GM19239 (cell line): ENCODE measurements around the gene HRCT1.
"Not testable (repeated sequence)": the region's sequence is repeated elsewhere in the genome, so short reads cannot be mapped to it uniquely, and the experiment has no call there.

ENCODE experiments used
- DNase-seq: peaks from one replicate; pipeline ENCODE4 v3.0.0; 2011; ENCODE audit warnings: low spot score; ENCODE audit not compliant: insufficient read length
- FAIRE-seq: peaks from 2 replicates; lab custom pipeline; 2011; peaks lifted over from hg19 to GRCh38; lab: Jason Lieb, UNC

HRCT1 gene

DNA sequence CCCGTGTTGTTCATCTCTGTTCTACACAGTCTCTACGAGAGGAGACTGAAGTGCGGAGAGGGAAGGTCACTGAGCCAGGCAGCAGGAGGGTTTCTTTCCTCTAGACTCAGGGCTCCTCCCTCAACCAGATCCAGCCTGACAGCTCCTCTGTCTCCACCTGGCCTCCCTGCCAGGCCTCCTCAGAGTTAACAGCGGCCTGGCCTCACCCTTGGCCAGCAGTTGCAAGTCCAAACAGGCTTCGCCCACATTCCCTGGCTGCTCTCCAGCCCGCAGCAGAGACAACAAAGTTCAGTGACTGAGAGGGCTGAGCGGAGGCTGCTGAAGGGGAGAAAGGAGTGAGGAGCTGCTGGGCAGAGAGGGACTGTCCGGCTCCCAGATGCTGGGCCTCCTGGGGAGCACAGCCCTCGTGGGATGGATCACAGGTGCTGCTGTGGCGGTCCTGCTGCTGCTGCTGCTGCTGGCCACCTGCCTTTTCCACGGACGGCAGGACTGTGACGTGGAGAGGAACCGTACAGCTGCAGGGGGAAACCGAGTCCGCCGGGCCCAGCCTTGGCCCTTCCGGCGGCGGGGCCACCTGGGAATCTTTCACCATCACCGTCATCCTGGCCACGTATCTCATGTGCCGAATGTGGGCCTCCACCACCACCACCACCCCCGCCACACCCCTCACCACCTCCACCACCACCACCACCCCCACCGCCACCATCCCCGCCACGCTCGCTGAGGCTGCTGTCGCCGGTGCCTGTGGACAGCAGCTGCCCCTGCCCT, at the start of gene HRCT1:
HRCT1 (plus strand) TSS at position 291 of the 768 bp plus-strand sequence; CDS start at position 377, 86 bp downstream.
- DNase-seq, result no peak
- no peak for FAIRE-seq

DNA sequence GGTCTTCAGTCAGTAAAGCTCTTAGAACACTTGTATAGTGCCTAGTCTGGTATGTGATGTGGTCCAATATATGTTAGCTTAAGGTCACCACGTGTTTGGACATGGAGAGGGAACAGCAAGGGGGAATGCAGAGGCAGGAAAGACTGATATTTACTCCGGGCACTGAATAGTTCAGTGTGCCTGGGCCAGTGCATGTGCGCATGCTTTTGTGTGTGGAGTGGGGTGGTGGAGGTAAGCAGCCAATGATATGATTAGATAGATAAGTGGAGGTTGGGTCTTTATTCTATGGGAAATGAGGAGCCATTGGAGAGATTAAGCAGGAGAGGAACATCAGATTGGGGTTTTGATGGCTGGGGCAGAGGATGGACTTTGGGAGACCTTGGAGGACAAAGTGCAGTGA, 49.8 kb upstream of the HRCT1 start:
- FAIRE-seq, result no peak
- no peak for DNase-seq

DNA sequence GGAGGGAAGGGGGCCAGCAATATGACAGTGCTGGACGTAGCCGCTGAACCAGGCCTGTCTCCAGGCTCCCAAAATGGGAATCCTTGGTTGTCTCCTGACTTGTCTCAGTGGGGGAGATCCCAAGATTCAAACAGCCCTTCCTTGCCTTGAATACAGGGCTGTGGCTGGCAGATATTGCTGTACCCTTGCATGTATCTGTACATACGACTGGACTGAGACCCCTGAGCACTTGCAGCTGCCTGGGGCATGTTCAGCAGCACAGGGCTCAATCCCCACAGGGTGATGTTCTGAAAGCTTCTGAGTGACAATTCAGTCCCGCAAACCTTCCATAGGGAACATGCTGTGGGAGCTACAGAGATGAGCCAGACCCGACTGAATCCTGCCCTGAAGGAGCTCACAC, 49.1 kb upstream of the HRCT1 start:
- no peak for DNase-seq
- no peak for FAIRE-seq

DNA sequence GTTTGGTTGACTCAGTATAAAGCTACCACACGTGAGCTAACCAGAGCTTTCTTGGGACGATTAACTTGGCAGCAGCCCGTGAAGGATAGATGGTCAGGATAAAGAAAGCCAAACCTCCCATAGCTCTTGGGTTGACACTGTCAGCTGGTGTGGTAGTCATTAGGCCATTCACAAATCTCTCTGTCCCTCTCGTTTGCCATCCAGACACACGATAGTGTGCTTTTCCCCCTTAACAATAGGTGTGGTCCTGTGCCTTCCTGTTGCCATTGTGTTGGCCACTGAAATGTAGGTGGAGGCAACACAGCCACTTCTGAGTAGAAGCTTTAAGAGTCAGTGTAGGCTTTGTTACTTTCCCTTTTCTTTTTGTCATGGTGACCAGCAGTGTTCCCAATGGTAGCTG, 47.5 kb upstream of the HRCT1 start:
- no peak for FAIRE-seq
- DNase-seq, result no peak

DNA sequence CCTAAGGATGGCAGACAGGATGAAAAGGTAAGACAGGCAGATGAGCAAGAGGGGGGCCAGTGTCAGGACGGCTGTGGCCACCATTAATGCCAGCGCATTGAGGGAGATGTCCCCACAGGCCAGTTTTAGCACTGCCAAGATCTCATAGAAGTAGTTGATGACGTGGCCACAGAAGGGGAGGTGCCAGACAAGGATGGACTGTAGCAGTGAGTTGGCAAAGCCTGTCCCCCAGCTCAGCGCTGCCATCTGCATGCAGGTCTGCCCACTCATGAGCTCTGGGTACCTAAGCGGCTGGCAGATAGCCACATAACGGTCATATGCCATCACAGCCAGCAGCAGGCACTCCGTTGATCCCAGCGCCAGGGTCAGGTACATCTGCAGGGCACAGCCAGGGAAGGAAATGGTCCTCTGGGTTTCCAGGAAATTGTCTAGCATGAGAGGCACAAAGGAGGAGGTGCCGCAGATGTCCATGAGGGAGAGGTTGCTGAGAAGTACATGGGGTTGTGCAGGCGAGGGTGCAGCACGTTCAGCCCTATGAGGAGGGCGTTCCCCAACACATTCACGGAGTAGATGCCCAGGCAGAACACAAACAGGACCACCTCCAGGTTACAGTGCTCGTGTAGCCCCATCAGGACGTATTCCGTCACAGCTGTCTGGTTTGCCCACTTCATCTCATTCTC, 46.6 kb upstream of the HRCT1 start:
- FAIRE-seq (no peak), DNase-seq (no peak)

DNA sequence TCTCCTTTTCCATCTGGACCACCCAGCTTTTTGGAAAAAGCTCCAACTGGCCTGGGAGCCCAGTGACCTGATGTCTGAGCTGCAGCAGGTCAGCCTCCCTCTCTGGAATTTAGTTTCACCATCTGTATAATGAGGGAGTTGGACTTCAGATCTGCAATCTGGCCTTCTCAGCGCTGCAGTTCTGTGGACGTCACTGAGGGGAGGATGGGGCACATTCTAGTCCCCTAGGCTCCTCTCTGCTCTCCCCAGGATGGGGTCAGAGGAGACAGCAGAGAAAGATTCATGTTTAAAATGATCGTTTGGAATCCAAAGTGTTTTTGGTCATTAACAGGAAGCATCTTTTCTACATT, 46.0 kb upstream of the HRCT1 start:
- DNase-seq, result no peak
- FAIRE-seq, result no peak

DNA sequence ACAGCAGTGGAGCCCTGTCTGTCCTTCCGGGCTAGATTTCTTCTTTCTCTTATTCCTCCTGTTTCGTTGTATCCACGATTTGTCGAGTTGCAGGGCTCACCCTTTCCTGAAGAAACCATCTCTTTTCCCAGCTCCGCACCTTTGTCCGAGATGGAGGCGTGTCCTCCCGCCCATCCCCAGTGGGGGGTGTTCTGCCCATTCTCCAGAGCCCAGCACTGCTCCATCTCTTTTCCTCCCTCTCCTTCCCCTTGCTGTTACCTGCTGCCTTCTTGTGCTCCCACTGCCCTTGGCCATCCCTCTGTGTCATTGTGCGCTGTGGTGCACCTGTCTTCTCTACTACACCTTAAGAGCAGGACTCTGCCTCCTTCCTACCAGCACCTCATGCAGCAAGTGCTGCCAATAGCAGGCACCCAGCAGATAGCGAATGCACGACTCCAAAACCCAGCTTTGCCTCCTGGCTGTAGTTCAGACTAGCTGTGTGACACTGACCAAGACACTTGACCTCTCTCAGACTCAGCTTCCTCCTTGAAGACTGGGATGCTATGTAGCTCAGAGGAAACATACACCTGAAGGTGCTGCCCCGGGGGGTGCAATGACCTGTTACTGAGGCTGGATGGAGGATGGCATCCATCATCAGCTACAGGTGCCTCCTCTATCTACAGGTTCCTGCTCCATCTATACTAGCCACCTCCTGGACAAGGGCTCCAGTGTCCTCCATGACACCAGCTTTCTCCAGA, 44.7 kb upstream of the HRCT1 start:
- DNase-seq (no peak), FAIRE-seq (no peak)

DNA sequence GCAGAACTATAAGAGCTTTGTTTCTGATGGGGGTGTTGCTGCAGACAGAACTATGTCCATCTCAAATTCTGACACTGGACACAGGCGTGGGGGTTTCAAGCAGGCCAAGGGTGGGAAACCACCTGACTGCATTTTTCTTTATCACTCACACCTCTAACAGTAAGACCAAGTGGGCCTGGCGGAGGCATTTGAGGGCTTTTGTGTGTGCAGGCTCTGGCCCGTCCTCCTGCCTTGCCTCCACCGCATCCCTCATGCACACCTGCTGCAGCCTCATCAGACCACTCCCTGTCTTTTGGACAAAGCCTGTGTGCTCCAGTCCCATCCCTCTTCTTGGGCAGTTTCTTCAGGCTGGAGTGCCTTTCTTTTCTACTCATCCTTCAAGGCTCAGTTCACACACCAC, 43.7 kb upstream of the HRCT1 start:
- DNase-seq (no peak), FAIRE-seq (no peak)

DNA sequence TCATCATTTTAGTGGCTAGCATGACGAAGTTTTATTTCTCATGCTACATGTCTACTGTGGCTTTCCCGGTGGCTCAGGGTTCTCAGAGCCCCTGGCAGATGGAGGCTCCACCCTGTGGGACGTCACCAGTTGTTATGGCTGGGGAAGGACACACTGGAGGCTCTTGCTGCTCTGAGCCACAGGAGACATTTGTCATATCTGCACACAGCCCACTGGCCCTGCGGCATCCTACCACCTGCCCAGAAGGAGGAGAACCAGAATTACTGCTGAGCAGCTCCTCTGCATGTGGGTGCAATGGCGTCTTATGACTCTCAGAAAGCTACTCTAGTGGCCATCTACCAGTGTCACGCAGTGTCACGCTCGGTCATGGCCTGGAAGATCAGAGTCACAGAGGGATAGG, 42.4 kb upstream of the HRCT1 start:
- DNase-seq (no peak), FAIRE-seq (no peak)

DNA sequence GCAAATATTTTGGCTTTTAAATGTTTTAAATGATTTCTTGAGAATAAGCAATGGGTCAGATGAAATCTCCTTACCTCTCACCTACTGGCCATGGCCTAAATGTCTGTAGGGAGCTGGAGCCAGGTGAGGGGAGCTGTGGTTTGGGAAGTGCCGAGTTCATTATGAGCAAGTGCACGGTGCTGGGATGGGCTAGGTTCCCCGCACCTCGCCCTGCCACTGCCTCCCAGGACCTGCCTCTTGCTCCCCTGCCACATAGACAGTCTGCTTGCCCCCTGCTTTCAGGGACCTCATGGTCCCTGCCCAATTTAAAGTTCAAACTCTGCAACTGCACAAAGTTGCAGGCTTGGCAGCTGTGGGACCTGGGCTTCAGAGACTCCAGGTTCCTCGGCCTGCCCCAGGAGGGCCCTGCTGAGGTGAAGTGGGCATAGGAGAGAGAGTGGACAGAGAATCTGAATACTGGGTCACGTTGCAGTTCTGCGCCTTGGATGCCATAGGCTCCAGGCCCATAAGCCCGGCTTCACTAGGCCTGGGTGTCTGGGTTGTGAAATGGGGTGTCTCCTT, 41.2 kb upstream of the HRCT1 start:
- FAIRE-seq, result no peak
- no peak for DNase-seq

DNA sequence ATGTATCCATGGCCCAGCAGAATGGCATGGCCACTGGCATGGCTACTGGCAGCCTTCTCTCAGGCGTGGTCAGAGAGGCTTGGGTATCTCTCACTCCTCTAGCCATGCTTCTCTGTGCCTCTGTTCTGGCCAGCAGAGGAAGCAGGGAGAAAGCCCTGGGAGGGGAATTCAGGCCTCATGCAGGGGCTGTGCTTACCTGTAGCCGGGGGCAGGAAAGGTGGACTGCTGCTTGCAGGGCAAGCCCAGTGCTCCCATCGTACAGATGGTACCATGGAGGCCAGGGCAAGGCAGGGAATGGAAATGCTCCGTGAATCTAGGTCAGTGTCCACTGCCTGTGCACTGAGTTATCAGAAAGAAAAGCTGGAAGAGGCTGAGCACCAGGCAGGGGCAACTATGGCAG, 38.5 kb upstream of the HRCT1 start:
- DNase-seq (no peak), FAIRE-seq (no peak)

DNA sequence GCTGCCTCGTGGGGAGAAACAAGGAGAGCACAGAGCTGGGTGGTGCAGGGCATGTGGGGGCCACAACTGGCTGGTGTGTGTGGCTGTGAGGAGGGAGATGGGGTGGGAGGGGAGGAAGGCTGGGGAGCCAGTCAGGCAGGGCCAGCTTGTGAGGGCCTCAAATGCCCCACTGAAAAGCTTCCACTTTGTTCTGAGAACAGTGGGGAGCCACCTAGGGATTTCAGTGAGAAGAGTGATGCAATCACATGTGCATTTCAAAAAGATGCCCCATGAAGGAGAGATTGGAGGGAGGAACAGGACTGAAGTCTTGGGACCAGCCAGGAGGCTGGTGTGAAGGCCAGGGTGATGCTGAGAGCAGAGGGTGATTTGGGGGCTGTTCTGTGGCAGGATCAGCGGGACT, 37.1 kb upstream of the HRCT1 start:
- FAIRE-seq, result no peak
- DNase-seq, result no peak

DNA sequence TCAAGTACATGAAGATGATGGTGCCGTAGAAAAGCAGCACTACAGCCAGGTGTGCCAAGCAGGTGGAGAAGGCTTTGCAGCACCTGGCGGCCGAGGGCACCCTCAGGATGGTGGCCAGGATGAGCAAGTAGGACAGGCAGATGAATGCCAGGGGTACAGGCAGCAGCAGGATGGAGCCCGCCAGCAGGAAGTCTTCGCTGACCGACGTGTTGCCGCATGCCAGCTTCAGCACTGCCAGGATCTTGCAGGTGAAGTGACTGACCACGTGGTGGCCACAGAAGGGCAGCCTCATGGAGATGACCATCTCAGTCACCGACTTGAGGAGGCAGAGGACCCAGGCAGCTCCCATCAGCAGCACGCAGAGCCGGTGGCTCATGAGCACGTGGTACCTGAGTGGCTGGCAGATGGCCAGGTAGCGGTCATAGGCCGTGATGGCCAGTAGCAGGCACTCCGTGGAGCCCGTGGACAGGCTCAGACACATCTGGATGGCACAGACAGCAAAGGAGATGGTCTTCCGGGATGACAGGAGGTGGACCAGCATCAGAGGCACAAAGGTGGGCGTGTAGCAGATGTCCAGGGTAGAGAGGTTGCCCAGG, 36.3 kb upstream of the HRCT1 start:
- no peak for DNase-seq
- no peak for FAIRE-seq

DNA sequence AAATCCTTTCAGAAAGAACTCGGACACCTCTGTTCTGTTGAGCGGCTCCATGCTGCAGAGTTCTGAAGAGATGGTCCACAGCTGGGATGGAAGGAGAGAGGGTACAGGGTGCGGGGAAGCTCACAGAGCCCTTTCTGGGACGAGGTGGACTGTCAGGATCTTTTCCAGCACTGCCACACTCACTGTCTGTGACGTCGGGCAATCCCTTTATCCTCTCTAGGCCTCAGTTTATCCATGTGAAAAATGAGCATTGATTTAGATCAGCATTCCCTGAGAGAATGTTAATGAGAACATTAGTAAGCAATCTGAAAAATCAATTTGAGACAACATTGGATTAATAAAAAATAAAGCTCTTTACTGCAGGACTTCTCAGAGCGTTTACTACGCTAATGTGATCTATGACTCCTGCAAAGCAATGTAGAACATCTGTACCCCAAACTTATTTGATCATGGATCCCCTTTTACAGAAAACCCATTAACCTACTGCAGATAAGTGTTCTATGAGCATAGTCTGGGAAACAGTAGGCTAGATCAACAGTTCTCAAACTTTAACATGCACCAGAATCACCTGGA, 35.6 kb upstream of the HRCT1 start, which contains the start of gene OR13J1:
OR13J1 (minus strand) TSS at position 51 of the 573 bp plus-strand sequence; CDS start at position 51, 0 bp downstream.
- no peak for FAIRE-seq
- DNase-seq, result no peak

DNA sequence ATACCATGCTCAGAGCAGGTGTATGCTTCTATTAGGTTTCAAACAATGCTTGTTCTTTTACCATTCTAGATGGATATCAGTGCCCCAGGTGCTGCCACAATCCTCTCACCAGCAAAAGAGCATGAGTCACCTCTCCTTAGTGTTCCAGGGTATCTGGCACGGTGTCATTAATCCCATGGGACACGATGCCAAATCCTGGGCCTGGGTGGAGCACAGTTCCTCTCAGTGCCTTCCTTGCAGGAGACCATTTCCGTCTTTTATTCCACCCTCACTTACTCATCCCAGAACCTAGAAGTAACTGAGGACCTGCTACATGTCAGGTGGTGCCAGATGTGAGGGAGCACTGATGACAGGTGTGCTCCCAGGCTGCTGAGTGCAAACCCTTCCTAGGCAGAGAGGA, 34.5 kb upstream of the HRCT1 start:
- FAIRE-seq (no peak), DNase-seq (no peak)

DNA sequence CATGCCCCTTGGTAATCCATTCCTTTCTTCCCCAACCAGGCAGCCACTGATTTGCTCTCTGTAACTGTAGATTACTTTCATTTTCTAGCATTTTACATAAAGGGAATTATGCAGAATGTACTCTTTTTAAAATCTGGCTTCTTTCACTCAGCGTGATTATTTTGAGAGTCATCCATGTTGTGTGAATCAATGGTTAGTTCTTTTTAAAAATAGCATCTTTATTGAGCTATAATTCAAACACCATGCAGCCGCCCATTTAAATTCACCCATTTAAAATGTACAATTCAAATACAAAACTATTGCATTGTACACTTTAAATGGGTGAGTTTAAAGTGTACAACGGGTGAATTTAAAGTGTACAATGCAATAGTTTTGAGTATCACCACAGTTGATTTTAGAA, 33.5 kb upstream of the HRCT1 start:
- FAIRE-seq, result no peak
- no peak for DNase-seq

DNA sequence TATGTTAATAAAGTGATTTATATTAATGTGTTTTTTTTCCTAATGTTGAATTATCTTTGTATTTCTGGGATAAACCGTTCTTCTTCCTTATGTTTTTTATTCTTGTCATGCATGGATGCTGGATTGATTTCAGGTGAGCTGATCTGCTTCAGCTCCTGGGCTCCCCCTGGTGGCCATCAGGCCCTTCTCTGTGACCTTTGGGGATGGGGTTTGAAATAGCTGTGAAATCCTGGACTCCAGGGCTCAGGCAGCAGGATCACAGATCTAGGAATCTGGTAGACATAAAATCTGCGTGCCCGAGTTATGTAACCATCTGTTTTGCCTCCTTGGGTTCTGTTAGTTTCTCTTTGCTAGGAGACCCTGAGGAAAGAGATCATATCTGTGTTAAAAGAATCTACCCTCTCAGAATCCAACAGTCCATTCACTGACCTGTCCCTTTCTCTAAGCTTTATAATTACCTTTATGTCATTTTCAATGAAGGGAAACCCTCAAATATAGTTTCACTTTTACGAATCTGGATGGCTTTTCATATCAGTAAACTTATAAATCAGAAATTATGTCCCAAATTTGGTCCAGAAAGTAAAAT, 23.6 kb upstream of the HRCT1 start:
- peak; percentile 95 for FAIRE-seq
- peak; percentile 65 for DNase-seq

DNA sequence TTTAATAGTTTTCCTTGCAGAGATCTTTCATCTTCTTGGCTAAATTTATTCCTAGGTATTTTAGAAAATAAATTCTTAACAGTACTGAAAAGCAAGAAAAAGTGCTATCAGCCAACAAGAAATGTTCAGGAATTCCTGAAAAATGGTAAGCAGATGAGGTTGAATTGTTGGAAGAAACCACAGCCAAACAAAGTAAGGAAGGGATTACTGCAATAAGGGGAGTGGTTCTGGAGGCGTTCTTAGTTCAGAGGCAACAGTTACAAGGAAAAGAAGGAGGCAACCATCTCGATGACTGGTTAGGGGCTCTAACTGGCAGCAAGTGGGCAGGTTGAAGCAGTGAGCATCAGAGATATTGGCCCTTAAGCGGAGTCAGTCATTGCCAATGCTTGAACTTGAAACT, 23.0 kb upstream of the HRCT1 start:
- FAIRE-seq (no peak), DNase-seq (no peak)

DNA sequence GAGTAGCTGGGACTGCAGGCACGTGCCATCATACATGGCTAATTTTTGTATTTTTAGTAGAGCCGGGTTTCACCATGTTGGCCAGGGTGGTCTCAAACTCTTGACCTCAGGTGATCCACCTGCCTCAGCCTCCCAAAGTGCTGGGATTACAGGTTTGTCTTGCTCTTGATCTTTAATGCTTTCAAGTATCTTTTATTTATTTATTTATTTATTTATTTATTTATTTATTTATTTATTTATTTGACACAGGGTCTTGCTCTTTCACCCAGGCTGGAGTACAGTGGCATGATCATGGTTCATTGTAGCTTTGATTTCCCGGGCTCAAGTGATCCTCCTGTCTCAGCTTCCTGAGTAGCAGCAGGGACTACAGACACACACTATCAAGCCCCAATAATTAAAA, 21.1 kb upstream of the HRCT1 start:
- not testable (repeated sequence) for DNase-seq, FAIRE-seq

DNA sequence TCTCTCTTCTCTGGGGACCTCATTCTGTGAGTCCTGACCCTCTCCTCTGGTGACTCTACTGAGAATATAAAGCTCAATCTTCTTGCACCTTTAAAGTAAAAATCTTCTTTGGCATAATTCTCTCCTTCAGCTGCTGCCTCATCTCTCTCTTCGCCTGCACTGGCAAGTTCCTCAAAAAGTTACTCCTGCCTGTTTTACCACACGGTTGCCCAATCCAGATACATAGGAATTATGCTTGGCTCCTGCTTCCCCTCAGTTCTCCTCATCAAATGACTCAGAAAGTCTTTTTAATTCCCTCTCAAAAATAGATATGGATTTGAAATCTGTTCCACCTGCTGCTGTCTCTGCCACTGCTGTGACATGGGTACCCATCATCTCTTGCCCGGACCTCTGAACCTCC, 14.4 kb upstream of the HRCT1 start:
- no peak for DNase-seq
- no peak for FAIRE-seq
